Stimulated activated CD8-positive, alpha-beta memory T cell treated with anti-CD3 and anti-CD28 coated beads, Interleukin-4, amount 100 ng/mL, for 1 hour (primary cell): ENCODE results near the gene PECR.
"Not testable (repeated sequence)": the region's sequence is repeated elsewhere in the genome, so short reads cannot be mapped to it uniquely, and the experiment has no call there.

Experiments
- DNase-seq, 2 donors: peaks; one replicate each; pipeline ENCODE4 v3.0.0-alpha.2; 2020; ENCODE audit warnings: low read depth in 2 of 2, low spot score in 1 of 2

PECR gene

DNA sequence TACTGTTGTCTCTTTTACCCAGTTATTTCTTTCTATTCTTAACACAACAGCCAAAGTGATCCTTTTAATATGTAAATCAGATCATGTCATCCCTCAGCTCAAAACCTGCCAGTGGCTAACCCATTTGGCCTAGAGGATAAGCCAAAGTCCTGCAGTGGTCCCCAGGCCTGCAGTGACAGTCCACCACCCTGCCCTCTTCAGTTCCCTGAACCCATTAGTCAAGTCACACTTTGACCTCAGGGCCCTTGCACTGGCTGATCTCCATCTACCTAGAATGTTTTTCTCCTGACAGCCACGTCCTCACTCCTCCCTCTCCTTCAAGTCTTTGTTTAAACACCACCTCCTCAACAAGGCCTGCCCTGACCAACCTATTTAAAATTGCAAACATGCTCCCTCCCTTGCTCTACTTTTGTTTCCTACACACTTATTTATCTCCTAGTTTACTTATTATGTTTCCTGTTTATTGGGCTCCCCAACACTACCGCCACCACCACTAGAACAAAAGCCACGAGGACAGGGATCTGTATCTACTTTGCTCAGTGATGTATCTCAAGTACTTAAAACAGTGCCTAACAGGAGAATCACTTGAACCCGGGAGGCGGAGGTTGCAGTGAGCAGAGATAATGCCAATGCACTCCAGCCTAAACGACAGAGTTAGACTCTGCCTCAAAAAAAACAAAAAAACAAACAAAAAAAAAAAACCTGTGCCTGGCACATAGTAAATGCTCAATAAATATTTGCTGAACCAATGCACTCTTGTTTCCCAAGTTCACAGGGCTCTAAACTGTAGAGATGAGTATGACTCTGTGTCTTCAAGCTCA lies 77.5 kb downstream of the PECR start:
- no peak for DNase-seq

DNA sequence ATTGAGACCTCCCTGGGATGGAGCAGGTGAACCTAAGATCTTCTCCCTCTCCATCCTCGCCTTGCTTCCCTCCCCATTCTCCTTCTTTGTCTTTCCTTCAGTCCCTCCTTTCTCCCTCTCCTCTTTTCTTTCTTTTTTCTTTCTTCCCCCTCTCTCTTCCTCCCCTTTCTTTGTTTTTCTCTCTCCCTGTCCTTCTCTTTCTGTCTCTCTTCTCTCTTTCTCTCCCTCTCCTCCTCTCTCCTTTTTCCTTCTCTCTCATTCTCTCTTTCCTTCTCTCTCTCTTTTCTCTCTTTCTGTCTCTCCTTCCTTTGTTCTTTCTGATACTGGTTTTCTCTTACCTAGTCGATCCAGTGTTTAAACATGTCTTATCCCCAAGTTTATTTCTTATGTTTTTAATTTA lies 78.9 kb downstream of the PECR start:
- DNase-seq, result no peak

DNA sequence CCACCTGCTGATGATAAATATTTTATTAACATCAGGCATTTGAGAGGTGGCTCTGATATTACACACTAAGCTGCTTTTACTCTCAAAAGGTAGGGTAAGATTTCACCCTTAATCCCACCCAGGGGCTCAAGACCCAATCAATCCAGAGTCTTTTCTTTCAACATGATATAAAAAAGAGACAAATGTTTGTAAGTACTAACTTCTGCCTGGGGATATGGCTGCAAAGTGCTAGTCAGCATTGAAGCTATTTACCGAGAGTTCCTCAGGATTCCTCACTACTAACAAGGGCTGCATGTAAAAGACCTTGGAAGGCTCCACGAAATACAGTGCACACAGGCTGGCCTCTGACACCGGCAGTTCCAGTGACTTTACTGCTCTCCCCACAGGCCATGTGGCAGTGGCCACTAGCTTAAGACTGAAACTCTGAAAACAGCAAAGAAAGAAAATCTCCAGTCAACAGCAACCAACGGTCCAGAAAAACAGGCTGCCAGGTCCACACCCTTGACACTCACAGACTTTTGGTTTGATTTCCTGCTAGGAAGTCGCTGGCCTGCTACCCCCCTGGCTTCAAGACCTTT lies 79.4 kb downstream of the PECR start:
- no peak for DNase-seq

DNA sequence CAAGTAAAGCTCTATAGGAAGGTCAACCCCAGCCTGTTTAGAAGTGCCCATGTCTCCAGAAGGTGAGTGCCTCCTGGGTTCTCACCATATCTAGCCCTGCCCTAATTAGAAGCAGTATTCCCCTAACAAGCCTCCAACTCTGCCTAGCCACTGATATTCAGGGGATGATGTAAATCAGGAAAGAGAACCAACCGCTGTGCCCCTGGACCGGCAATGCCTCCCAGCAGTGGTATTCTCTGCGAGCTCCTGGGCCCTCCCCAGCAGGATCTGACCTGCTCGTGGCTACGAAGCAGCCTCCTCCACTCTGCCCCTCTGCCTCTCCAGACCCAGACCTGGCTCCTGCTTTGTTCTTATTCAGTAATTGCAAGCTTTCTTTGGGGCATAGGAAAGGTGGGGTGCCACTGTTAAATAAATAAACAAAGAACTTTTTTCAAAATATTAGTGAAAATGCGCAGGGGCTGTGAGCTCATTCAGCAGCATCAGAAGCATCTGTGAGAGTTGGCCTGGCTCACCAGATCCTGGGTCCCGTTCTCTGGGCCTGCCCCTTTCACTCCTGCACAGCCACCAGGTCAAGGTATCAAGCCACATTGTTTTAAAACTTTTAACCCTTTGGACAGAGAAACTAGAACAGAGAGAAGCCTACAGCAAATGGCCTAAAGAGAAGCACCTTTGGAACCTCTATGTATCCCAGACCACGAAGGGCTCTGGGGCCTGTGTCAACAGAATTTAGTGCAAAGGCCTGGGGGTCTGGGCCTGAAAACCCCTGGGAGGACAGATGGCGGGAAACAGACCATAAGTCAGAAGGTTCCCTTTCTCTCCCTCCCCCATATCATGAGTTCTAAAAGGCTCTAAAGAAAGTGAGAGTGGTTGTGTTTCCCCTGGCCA lies 80.2 kb downstream of the PECR start:
- DNase-seq, result no peak

DNA sequence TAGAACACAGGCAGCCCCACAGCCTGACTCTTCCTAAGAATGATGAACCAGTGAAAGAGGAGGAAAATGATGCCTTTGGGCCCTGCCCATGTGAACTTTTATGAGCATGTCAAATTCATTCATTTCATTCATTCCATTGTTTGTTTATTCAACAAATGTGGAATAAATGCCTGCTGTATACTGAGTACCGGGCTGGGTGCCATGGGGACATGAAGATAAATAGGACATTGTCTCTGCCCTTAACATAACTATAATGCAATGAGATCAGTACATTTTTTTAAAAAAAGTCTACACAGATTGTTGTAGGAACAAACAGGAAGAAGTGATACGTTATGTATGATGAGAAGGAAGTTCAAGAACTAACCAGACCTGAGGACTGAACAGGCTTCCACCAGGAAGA lies 83.0 kb downstream of the PECR start:
- no peak for DNase-seq

DNA sequence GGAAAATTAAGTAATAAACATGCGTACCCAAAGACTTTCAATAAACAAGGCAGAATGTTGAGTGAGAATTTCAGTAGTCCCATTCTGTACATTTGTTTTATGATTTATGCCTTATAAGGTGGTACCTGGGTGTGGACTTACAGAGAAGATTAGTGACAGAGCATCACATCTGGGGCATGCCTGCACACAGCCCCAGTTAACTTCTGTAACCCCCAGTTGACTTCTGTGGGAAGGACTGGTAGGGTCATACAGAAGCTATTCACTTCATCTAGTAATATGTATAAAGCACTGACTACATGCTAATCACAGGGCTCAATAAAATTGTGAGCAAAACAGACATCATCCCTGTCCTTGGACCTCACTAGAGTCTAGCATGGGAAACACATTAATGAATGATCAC lies 84.4 kb downstream of the PECR start:
- DNase-seq, result no peak

DNA sequence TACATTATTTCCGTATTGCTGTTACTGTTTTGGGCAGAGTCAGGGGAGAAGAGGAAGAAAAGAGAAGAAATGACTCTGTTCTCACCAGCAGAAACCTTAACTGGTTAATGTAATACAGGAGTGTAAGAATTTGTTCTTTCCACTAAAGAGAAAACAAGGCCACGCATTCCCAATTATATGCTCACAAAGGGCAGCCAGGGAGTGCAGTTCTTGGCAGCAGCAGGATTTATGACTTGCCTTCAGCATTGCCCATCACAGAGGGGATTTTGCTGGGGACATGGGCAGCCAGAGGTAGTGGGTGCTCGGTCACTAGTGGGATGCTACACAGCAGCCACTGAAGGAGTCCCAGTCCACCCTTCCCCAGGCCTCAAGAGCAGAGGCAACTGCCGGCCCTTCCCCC lies 86.7 kb downstream of the PECR start:
- DNase-seq, result no peak

DNA sequence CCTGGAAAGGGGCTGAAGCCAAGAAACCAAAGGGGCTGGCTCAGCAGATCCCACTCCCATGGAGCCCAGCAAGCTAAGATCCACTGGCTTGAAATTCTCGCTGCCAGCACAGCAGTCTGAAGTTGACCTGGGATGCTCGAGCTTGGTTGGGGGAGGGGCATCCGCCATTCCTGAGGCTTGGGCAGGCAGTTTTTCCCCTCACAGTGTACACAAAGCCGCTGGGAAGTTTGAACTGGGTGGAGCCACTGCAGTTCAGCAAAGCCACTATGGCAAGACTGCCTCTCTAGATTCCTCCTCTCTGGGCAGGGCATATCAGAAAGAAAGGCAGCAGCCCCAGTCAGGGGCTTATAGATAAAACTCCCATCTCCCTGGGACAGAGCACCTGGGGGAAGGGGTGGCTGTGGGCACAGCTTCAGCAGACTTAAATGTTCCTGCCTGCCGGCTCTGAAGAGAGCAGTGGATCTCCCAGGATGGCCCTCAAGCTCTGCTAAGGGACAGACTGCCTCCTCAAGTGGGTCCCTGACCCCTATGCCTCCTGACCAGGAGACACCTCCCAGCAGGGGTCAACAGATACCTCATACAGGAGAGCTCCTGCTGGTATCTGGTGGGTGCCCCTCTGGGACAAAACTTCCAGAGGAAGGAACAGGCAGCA lies 92.9 kb downstream of the PECR start:
- not testable (repeated sequence) for DNase-seq
